ENCODE data around the gene NKX1-1.

GRCh38 chr4:1367230-1367935 lies 38.9 kb downstream of the NKX1-1 start:
- TF ChIP-seq POLR2A (IDR thresholded peaks at IDR 0.05) (no peak), CTCF (IDR thresholded peaks at IDR 0.05) (no peak)

Data from testis (tissue), 2 donors.